Stomach (tissue), 9 donors: ENCODE measurements around the gene ILDR2. TPM values are rescaled to one million over a fixed set of nuclear protein-coding genes. Genes with fewer than 3 reads are reported as not detected.

ENCODE experiments used
- DNase-seq, 2 donors: peaks; one replicate each; pipeline versions ENCODE4 v3.0.0 to v3.0.0-alpha.2; 2013 to 2019
- H3K27ac ChIP-seq, 5 donors: fragments of 200-600 bp in 4 of 5; sonication (generic) in 4 of 5; one replicate each; pipeline ENCODE4 v1.5.1; 2013 to 2019; ENCODE audit warnings: mild to moderate bottlenecking in 1 of 5, moderate library complexity in 1 of 5
- H3K27me3 ChIP-seq, 3 donors: fragments of 200-600 bp; sonication (generic); one replicate each; pipeline ENCODE4 v1.5.1; 2017 to 2019; ENCODE audit warnings: mixed run types in 1 of 3
- H3K36me3 ChIP-seq, 4 donors: fragments of 200-600 bp; sonication (generic); 1 replicate in 3 of 4; 2 replicates in 1 of 4; pipeline ENCODE4 v1.5.1; 2016 to 2019
- H3K4me1 ChIP-seq, 4 donors: fragments of 200-600 bp; sonication (generic); one replicate each; pipeline ENCODE4 v1.5.1; 2016 to 2019
- H3K4me3 ChIP-seq, 4 donors: fragments of 200-600 bp; sonication (generic) in 3 of 4; one replicate each; pipeline ENCODE4 v1.5.1; 2016 to 2019; ENCODE audit warnings: mild to moderate bottlenecking in 1 of 4
- H3K9me3 ChIP-seq, 4 donors: fragments of 200-600 bp; sonication (generic); one replicate each; pipeline ENCODE4 v1.5.1; 2016 to 2019
- EP300 ChIP-seq: sonication (generic); formaldehyde crosslinking; IDR thresholded peaks from one replicate; pipeline ENCODE4 v1.6.1; 2017; ENCODE audit warnings: antibody characterized with exemption
- POLR2A ChIP-seq, 4 donors: fragments of 450-650 bp; IDR thresholded peaks; one replicate each; pipeline ENCODE4 v1.6.1; 2016; ENCODE audit warnings: antibody characterized with exemption in 4 of 4, control low read depth in 2 of 4, mild to moderate bottlenecking in 1 of 4, moderate library complexity in 1 of 4
- POLR2AphosphoS5 ChIP-seq, 3 donors: sonication (generic); formaldehyde crosslinking; IDR thresholded peaks; one replicate each; pipeline ENCODE4 v1.6.1; 2016; ENCODE audit warnings: antibody characterized with exemption in 3 of 3
- WGBS, 5 donors: extraction: QIAGEN DNeasy Blood & Tissue Kit in 3 of 5; methylation state at CpG; one replicate each; pipeline versions ENCODE4 v1.1.5 to v1.1.7; 2013 to 2018; 5-methylcytosine and 5-hydroxymethylcytosine counted together
- intact Hi-C: fragments of 100-400 bp; cut with DNase I; formaldehyde crosslinking; loops from one replicate; pipeline ENCODE4 v1.15.1; 2023; ENCODE audit warnings: low total_unique reads
- polyA plus RNA-seq, 3 donors: library from polyadenylated mRNA; stranded (reverse); fragments of 200-250 nt; gene quantifications; one replicate each; pipeline ENCODE4 v1.2.3, GENCODE V29; 2013
- total RNA-seq, 5 donors: library from RNA; depleted of rRNA; stranded (reverse); fragments of >200 nt; gene quantifications; one replicate each; pipeline versions ENCODE4 v1.1.0 to v1.2.3, GENCODE V29; 2014 to 2016
- TF ChIP-seq, protein P1 (sequence below), 7 experiments: fragments of 450-650 bp in 4 of 7; fragments of 200-600 bp in 3 of 7; sonication (generic) in 3 of 7; IDR thresholded peaks; one replicate each; pipeline ENCODE4 v1.5.1; 2016 to 2019; ENCODE audit warnings: antibody characterized with exemption in 7 of 7, control low read depth in 2 of 7, mild to moderate bottlenecking in 1 of 7
- donor health status: healthy with polysubstance abuse.
- donor health status: Bipolar disorder and iron deficiency.
- donor health status: healthy.

The ILDR2 gene
- total and polyA plus RNA-seq, 8 donors = under 0.01 to 0.92 (median 0.14) TPM; not detected in 2

DNA sequence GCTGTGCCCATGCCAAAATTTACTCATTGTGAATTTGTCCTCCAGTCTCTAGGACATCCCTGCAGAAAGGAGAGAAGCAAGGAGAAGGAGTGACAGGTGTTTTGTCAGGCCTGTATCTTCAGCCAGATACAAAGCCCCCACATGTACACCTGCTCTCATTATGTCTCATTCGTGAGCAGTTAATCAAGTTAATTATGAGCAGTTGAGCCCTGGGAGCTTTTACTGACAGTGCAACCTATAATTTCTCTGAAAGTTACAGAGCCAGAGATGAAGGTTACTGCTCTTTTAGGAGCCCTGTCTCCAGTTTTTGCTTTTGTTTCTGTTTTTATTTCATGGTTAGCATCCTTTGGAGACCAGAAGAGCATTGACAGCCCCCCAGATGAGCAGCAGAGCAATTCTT, 5.0 kb upstream of the ILDR2 start:
- no peak for DNase-seq
- intact Hi-C loops = no loop called here
- peaks cover 0 to 6% (median 0%) of the 10 kb centered on the region in 3 donors for H3K27me3 ChIP-seq
- peaks cover 0 to 9% (median 3%) of the 10 kb centered on the region in 4 donors for H3K4me1 ChIP-seq
- TF ChIP-seq EP300 (no peak), POLR2A (IDR thresholded peaks at IDR 0.05) (no peak), POLR2AphosphoS5 (IDR thresholded peaks at IDR 0.05) (no peak)
- TF ChIP-seq, protein P1, sequence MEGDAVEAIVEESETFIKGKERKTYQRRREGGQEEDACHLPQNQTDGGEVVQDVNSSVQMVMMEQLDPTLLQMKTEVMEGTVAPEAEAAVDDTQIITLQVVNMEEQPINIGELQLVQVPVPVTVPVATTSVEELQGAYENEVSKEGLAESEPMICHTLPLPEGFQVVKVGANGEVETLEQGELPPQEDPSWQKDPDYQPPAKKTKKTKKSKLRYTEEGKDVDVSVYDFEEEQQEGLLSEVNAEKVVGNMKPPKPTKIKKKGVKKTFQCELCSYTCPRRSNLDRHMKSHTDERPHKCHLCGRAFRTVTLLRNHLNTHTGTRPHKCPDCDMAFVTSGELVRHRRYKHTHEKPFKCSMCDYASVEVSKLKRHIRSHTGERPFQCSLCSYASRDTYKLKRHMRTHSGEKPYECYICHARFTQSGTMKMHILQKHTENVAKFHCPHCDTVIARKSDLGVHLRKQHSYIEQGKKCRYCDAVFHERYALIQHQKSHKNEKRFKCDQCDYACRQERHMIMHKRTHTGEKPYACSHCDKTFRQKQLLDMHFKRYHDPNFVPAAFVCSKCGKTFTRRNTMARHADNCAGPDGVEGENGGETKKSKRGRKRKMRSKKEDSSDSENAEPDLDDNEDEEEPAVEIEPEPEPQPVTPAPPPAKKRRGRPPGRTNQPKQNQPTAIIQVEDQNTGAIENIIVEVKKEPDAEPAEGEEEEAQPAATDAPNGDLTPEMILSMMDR (IDR thresholded peaks at IDR 0.05) = no peak
- H3K36me3 ChIP-seq = no peaks in the 10 kb centered on the region
- H3K27ac ChIP-seq = no peak overlapping the region
- H3K9me3 ChIP-seq = no peaks in the 10 kb centered on the region
- no peak overlapping the region for H3K4me3 ChIP-seq
- WGBS, 5 donors = 60 to 88% (median 72%) methylated on average over 1 of the region's 1 CpG

DNA sequence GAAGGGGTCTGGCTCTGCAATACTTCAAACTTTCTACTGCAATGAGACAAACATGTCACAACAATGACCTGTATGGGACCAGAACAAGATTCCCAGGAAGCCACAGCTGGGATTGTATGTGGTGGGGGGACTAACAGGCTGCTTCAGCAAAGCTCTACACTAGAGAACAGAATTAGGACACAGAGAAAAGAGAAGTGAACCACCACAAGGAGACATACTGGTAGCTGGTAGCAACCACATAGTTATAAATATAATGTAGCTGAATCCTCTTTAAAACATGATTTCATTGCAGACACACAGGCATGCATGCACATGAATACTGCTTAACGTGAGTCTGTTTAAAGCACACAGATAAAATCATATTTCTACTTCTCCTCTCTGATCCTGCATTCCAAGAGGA, 3.5 kb upstream of the ILDR2 start:
- H3K36me3 ChIP-seq = no peaks in the 10 kb centered on the region
- no peaks in the 10 kb centered on the region for H3K9me3 ChIP-seq
- intact Hi-C loops = no loop called here
- peaks cover 0 to 17% (median 9%) of the 10 kb centered on the region in 3 donors for H3K27me3 ChIP-seq
- DNase-seq = no peak
- no peak overlapping the region for H3K4me3 ChIP-seq
- H3K27ac ChIP-seq = no peak overlapping the region
- 38 to 68% (median 60%) methylated on average over 1 of the region's 1 CpG for WGBS, 5 donors
- TF ChIP-seq POLR2AphosphoS5 (IDR thresholded peaks at IDR 0.05) = no peak
- no peak for TF ChIP-seq EP300
- TF ChIP-seq POLR2A (IDR thresholded peaks at IDR 0.05) = no peak
- TF ChIP-seq, protein P1 (IDR thresholded peaks at IDR 0.05) = no peak
- peaks cover 7 to 16% (median 11%) of the 10 kb centered on the region in 4 donors for H3K4me1 ChIP-seq

DNA sequence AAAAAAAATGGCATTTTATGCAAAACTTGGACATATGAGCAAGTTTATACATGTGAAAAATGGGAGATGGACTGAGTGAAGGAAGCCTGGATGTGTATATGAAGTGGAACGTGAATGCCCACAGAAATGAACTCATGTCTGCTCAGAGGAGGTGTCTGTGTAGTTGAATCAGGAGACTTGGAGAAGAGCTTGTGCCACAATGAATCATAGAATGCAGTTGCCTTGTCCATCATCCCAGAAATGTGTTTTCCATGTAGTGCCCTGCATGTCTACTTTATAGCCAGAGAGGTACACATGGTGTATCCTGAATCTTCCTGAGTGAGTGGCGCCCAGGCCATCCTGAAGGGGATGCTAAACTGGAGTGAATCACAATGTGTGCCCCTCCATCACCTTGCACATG, 2.6 kb upstream of the ILDR2 start:
- Histone ChIP-seq H3K27ac (no peak overlapping the region), H3K27me3 (peaks cover 0 to 26% (median 12%) of the 10 kb centered on the region in 3 donors), H3K4me3 (no peak overlapping the region), H3K36me3 (no peaks in the 10 kb centered on the region), H3K4me1 (peaks cover 7 to 16% (median 11%) of the 10 kb centered on the region in 4 donors), H3K9me3 (no peaks in the 10 kb centered on the region)
- DNase-seq = no peak
- 90 to 100% (median 97%) methylated on average over 2 of the region's 2 CpGs for WGBS, 5 donors
- TF ChIP-seq POLR2A (IDR thresholded peaks at IDR 0.05) (no peak), EP300 (no peak), POLR2AphosphoS5 (IDR thresholded peaks at IDR 0.05) (no peak)
- TF ChIP-seq, protein P1 (IDR thresholded peaks at IDR 0.05) = no peak
- intact Hi-C loops = no loop called here

DNA sequence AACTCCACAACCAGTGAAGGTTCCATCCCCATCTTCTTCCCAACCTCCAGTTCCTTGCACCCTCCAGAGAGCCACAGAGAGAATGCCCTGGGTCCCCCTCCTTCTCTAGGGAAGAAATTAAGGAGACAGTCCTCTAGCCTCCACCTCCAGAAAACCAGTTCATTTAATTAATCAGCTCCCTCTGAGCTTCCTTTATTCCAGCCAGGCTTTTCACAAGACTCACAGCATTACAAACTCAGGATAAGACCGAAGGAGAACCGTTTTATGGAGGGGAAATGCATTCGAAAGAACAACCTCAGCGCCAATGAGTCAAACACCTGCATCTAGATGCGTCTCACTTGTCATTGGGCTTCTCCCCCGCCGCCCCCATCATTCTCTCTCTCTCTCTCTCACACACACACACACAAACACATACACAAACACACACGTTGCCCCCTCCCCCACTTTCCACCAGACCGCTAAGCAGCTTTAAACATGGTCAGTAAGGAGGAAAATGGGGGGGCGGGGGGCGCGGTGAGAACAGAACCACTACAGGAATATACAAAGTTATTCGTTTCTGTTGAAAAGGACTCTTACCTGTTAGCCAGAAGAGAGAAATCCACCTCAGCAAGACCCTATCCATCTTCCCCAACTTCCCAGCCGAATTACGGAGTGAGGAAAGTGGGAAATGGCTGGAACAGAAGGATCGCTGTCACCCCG, 544 bp downstream of the ILDR2 start:
- peak in 1 of 2 donors; percentile 32 for DNase-seq
- 1 to 2% (median 2%) methylated on average over 12 to 17 of the region's 17 CpGs for WGBS, 5 donors
- TF ChIP-seq POLR2AphosphoS5 (IDR thresholded peaks at IDR 0.05) (no peak), EP300 (no peak), POLR2A (IDR thresholded peaks at IDR 0.05) (no peak)
- TF ChIP-seq, protein P1 (IDR thresholded peaks at IDR 0.05) = no peak
- intact Hi-C loops = no loop called here
- peak overlapping the region; percentile 66 to 92 (median 74) for H3K4me3 ChIP-seq
- H3K27me3 ChIP-seq = peaks cover 0 to 56% (median 26%) of the 10 kb centered on the region in 3 donors
- H3K36me3 ChIP-seq = no peaks in the 10 kb centered on the region
- no peaks in the 10 kb centered on the region for H3K9me3 ChIP-seq
- H3K4me1 ChIP-seq = peaks cover 7 to 16% (median 11%) of the 10 kb centered on the region in 4 donors
- no peak overlapping the region for H3K27ac ChIP-seq
